Measurements from ENCODE around the gene TGM2.

The TGM2 gene

DNA sequence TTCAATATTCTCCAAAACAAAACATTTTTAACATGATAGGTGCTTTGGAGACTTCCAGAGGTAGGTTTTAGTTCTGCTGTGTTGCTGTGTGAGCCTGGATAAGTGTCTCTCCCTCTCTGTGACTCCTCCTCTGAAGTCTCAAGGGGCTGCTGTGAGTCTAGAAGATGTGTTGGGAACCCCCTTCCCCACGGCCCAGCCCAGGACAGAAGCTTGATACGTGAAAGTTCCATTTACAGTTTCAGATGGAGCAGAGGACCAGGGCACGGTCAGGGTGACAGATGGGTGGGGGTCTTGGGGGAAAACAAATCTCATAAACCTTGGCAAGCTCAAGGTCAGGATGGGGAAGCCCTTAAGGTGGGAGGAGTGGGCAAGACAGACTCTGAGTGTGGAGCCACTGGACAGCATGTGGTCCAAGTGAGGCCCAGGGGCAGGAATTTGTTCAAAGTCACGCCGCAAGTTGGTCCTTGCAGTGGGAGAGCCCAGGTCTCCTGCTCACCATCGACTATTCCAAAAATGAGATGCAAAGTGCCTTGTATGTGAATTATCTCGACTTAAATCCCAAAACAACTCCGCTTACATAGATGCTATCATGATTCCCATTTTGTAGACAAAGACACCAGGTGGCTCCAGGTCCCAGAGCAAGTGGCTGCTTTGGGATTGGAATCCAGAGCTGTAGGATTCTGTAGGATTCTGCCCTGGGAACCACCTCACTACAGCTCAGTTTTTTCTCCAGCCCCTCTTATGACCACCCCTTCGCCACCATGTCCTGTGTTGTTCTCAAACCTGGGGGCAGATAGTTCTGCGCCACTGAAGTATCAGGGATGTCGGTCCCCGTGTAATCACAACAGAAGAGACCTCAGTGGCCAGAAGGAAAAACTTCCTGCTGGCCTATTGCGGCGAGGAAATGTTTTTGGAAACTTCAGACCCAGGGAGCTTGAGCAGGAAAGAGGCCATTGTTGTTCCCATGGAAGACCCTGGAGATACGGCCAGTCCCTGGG is 1.9 kb downstream of the TGM2 start:
- no peak for DNase-seq (ENCODE audit: low read depth in 2 of 2, low spot score in 1 of 2)

DNA sequence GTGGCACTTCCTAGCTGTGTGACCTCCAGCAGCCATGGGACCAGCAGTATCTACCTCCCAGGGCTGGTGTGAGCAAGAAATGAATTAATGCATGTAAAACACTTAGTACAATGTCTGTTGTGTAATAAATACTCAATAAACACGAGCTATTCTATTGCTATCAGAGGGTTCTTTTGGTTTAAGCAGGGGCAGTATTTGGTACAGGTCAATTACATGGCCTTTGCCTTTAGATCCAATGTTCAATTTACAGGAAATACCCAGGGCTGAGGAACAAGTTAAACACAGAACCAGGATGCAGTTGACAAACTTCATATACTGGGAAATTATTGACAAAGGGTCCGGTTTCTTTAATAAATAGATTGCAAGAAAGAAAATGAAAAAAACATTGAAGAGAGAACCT is 2.9 kb downstream of the TGM2 start:
- no peak for DNase-seq (ENCODE audit: low read depth in 2 of 2, low spot score in 1 of 2)

DNA sequence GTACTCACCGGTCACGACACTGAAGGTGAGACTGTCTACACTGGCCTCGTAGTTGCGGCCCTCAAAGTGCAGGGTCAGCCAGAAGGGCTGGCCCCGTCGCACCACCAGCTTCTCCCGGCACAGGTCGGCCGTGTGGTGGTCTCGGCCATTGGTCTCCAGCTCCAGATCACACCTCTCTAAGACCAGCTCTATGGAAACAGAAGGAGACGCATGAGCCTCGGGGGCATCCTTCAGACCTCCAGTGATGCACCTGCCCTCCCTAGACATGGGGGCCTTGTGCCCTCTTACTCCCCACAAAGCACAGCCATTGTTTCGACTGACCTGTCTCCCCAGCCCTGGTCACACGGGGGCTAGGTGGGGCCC is 3.7 kb downstream of the TGM2 start:
- DNase-seq (ENCODE audit: low read depth in 2 of 2, low spot score in 1 of 2), result no peak

DNA sequence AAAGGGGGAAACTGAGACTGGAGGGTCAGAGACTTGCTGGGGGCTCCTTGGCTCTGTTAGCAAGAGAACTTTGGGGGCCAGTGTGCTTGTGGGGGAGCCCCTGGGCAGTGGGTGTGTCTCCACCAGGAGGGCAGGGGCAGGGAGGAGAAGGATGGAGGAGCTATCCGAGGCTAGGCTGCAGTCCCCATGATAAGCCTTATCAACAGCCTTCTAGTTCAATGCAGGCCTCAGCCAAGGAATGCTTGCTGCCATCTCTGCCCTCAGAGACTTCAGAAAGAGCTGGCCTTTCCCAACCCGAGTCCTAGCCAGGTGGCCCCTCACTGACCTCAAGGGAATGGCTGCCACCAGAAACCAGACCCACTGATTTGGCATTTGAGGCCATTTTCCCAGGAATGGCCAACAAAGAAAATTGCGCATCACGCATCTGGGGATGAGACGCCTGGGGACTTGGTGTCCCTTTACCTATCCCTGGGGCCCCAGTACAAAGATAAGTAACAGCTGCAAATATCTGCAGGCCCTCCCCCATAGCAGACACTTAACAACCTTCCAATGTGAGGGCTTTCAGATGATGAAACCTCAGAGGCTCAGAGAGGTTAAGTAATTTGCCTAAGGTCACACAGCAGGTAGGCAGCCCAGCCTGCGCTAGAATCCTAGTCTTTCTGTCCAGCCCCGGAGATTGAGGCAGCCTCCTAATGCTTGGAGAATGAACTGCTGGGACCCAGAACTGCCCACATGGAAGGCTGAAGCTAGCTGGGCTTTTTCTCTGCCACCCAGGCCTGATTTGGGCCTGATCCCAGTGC is 4.9 kb downstream of the TGM2 start:
- no peak for DNase-seq (ENCODE audit: low read depth in 2 of 2, low spot score in 1 of 2)

DNA sequence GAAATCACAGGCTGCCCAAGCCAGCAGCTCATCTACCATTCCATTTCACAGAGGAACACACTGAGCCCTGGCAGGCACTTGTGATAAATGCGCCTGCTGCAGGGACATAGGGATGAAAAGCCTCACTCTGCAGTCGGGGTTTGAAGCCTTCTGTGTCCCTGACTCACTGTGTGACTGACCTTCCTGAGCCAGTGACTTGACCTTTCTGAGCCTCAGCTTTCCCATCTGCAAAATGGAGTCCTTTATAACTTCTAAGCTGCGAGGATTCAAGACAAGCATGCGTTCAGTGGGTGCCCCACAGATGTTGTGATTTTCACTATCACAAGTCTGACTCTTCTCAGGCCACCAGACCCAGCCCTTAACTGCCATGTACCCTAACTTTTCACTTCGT is 5.5 kb downstream of the TGM2 start:
- DNase-seq (ENCODE audit: low read depth in 2 of 2, low spot score in 1 of 2), result no peak

DNA sequence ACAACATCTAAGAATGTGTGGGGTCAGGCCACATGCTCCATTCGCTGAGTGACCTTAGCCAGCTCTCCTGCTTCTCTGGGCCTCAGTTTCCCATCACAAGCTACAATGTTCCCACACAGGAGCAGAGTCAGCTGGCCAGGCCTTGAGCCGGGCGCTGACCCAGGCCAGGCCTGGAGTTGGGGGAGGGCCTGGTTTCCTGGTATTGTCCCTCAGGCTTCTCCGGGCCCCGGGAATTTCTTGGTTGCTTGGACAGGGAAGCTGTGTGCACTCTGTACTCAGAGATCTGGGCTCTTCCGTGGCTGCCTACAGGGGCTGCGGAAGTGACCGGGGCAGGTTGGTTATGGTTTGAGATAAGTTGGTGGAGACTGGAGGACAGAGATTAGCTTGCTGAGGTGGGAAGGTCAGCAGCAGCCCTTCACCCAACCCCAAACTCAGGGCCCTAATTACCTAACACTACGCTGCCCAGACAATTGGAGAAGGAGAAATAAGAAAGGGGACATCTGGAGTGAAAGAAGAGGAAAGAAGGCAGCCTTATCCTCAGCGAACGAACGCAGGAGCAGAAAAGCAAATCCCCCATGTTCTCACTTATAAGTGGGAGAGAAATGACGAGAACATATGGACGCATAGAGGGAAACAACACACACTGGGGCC is 6.2 kb downstream of the TGM2 start:
- no peak for DNase-seq (ENCODE audit: low read depth in 2 of 2, low spot score in 1 of 2)

DNA sequence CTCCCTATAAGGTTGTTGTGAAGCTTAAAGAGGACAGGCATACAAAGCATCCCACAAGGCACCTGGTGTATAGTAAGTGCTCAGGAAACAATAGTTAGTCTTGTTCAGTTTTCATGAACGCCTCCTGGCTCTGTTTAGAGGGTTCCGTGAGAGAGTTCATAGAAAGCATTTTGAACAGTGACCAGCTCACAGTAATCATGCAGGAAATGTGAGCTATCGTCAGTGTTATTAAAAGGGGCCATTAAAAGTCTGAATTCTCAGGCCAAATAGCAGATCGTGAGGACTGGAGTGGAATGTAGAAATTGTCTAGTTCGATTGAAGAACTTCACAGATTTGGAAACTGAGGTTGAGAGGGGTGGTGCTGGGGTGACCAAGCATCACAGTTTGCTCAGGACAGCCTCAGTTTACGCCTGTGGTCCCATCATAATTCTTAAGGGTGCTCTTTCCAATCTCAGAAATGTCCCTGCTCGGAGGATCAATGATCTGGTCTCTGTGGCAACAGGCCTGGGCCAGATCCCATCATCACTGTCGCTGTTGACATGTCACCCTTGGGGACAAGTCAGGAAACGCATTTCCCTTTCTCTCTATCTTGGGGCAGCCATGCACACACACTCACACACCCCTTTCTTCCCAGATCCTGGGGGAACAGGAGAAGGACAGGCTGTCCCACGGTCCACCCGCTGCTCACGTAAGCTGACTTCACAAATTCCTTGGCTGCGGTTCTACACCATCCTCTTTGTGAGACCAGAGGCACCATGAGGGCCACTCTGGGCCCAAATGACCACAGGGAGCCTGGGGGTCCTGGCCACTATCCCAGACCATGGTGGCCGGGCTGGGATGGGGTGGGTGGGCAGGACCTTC is 7.2 kb downstream of the TGM2 start:
- DNase-seq (ENCODE audit: low read depth in 2 of 2, low spot score in 1 of 2), result no peak

DNA sequence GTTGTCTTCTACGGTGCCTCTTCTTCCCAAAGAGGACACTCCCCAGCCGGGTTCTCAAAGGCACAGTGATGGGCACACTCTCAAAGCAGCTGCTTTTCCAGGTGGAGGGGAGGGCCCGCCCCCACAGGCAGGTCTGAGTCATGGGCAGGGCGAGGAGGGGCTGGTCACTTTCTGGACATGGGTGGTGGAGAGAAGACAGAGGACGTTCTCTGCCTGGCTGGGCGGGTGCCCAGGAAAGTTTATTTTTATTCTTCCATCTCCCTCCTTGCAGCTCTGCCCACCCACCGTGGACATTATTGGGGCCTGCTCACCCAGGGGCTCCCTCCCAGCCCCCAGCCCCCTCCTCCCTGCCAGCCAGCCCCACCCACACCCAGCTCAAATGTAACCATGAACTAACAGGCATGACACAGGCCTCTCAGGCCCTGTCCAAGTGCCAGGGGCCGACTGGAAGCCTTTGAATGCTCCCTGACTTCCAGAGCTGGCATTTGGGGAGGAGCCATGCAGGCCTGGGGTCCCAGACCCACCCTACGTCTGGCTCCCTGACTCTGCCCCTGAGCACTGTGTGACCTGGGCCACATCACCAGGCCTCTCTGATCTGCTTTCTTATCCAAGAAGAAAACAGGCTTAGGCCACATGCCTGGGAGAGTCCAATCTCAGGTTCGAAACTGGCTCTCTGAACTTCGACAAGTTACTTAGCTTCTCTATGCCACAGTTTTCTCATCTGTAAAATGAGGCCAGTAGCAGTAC is 8.0 kb downstream of the TGM2 start:
- no peak for DNase-seq (ENCODE audit: low read depth in 2 of 2, low spot score in 1 of 2)

DNA sequence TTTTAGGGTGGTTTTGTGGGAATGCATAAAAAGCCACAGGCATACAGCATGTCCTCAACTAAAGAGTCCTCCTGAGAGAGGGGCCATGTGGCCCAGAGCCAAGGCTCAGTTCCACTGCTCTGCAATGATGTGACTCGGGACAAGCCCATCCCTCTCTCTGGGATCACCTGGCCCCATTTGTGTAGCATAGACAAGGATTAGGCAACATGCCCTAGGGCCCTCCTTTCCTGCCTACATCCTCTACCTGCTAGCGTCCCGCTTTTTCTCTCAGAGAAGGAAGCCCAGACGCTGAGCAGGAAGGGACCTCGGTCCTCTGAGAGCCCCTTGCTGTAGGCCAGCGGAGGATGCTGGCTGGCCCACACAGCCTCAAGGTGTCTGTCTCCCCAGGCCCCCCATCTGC is 8.8 kb downstream of the TGM2 start:
- no peak for DNase-seq (ENCODE audit: low read depth in 2 of 2, low spot score in 1 of 2)

DNA sequence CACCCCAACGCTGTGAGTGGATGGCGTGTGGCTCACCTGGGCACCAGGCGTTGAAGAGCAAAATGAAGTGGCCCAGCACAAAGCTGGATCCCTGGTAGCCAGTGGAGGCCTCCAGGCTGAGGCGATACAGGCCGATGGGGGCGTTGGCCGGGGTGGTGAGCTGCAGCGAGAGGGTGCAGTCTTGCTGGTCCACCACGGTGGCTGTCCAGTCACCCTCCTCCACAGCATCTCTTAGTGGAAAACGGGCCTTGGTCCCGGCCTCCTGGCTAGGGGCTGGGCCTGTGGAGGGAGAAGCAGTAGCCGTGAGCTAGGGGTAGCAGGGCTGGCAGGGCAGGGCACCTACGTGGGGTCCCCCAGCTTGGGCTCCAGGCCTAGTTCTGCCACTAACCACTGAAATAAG is 9.3 kb downstream of the TGM2 start:
- no peak for DNase-seq (ENCODE audit: low read depth in 2 of 2, low spot score in 1 of 2)

DNA sequence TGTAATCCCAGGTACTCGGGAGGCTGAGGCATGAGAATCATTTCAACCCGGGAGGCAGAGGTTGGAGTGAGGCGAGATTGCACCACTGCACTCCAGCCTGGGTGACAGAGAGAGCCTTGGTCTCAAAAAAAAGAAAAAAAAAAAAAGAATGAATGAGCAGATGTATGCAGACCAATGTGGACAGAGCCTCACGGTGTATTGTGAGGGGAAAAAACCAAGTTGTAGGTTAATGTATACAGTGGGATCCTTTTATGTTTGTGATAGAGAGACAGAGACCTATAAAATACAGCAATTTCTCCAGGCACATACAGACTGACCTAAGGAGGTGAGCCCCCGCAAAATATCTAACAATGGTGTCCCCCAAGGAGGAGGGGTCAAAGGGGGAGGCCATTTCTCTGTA is 11.7 kb downstream of the TGM2 start:
- no peak for DNase-seq (ENCODE audit: low read depth in 2 of 2, low spot score in 1 of 2)

DNA sequence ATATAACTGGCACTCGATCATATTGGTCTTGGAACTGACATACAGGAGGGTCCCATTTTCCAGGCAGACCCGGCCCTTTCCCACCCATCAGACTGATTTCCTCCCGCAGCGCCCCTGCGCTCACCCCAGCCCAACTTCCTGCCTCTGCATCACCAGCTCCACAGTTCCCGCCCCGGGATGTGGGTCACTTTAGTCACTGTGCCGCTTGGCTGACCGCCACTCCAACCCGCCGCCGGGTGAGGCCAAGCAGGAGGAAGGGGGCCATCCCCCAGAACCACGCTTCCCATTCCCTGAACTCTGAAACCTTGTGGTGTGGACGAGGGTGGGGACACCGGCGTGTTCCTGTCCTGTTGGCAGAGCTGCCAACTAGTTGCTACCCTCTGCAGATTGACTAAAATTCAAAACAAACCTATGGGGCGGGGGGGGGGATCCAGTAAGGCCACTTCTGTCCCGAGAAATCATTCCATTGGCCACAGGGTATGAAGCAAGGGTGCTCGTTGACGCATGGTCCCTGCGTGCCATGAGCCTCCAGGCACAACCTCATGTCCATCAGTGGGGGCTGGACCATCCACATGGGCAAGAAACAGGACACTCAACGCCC is 12.3 kb downstream of the TGM2 start:
- no peak for DNase-seq (ENCODE audit: low read depth in 2 of 2, low spot score in 1 of 2)

DNA sequence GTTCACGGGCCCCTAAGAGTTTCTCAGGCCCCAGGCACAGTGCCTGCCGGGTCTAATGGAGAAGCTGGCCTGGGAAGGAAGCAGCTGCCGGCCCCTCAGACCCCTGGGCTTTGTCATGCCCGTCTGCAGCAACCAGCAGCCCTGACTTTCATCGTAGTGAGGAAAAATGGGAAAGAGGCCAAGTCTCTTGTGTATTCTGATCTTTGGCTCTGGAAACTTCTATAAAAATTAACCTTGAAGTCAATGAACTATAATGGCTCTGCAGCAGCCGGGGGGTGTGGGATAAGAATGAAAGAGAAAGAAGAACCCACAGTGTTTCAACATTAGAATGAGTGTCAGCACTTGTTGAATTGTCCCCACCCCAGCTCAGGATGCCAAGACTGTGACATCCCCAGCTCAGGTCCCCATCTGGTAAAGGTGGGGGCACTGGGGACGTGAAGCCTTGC is 12.9 kb downstream of the TGM2 start:
- DNase-seq (ENCODE audit: low read depth in 2 of 2, low spot score in 1 of 2), result no peak

DNA sequence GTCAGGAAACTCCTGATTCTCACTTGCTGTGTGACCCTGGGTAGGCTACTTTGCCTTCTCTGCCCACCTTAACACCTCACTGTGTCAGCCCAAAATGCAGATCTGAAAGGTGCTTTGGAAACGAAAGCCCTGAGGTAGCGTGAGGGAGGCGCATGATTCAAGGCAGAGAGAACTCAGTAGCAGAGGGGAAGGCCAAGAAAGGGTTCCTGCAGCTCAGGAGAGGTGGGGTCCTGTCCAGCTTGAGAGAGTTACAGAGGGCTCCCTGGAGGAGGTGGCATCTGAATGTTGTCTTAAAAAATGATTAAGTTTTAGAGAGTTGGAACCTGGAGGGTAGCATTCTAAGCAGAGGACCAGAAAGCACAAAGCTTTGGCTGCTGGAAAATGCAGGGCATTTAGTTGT is 13.6 kb downstream of the TGM2 start:
- DNase-seq (ENCODE audit: low read depth in 2 of 2, low spot score in 1 of 2), result no peak

DNA sequence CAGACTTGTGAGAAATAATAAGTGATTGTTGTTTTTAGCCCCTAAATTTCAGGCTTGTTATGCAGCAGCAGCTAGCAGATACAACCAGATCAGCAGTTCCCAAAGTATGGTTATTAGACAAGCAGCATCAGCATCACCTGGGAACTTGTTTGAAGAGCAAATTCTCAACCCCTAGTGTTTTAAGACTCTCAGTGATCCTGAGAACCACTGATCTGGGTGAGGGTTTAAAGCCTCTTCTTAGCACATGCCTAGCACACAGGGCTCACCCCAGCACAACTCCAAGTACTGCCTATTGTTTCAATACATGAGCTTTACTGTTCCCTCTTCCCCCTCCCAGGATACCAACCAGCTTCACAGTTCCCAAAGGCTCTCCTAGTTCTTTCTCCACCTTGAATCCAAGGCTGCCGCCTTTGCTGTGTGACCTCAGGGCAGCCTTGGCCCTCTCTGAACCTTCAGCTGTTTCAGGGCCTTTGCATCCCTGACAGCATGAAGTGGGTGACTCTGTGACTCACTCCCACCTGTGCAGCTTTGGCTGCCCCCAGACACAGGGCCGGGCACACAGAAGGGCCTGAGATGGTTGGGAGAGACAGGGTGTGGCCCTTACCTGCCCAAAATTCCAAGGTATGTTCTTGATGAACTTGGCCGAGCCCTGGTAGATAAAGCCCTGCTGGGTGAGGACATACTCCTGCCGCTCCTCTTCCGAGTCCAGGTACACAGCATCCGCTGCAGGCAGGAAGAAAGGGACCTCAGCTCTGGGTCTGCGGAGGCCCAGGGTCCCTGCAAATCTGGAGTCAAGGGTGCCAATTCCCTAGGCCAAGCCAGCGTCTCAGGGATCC is 14.5 kb downstream of the TGM2 start:
- DNase-seq (ENCODE audit: low read depth in 2 of 2, low spot score in 1 of 2), result no peak

DNA sequence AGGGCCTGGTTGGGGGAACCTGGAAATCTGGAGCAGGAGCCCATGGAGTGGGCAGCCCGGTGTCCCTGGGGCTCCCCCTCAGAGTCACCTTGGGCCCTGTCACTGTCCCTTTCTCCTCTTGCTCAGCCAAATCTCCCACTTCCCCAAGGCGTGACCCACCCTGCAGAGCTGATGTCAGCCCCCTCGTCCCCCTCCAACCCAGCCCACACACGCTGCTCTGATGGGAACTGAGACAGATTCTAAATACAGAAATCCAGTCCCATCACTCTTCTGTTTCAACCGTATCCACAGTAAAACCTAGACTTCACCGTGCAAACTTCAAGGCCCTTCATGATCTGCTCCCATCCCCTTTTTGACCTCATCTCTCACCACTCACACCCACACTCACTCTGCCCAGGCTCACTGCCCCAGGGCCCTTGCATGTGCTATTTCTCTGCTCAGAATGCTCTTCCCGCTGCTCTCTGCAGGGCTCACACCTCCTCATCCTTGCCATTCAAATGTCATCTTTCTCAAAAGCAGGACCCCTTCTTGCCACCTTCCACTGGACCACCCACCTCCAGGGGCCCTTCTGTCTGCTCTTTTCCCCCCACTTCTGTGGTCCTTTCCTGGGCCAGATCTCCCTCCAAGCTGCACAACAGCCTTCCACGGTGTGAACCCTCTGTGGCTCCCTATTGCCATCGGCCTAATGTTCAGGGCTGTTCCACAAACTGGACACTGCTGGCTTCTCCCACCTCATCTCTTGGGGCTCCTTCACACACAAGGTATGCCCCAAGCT is 16.6 kb downstream of the TGM2 start:
- no peak for DNase-seq (ENCODE audit: low read depth in 2 of 2, low spot score in 1 of 2)

DNA sequence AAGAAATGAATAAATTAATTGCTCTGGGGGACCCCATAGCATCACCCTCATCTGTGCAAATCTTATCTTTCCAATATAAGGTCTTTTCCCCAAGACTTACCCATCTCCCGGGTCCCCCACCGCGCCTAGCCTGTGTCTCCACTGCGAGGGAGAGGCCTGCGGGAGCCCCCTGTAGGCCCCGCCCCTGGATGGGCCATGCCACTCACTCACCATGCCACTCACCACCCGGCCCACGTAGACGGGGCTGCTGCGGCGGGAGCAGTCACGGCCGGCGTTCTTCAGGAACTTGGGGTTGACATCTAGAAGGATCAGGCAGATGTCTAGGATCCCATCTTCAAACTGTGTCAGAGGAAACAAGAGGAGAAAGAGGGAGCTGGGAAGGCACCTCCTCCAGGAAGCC is 17.3 kb downstream of the TGM2 start:
- no peak for DNase-seq (ENCODE audit: low read depth in 2 of 2, low spot score in 1 of 2)

DNA sequence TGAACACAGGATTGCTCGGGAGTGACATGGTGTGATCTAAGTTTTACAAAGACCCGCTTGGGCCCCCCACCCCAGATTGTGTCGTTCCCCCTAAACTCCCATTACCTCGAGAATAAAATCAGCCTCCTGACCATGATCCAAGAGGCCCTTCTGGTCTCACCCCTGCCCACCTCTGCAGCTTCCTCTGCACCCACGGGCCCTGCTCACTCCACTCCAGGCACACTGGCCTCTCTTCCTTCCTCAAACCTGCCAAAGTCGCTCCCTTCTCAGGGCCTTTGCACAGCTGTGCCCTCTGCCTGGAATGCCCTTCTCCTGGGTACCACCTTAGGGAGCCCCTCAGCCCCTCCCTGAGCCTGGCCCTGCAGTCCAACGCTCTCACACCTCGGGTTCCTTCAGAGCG is 17.9 kb downstream of the TGM2 start:
- no peak for DNase-seq (ENCODE audit: low read depth in 2 of 2, low spot score in 1 of 2)

Measured in stimulated activated CD8-positive, alpha-beta memory T cell treated with anti-CD3 and anti-CD28 coated beads, Interleukin-4, amount 100 ng/mL, for 4 hours (primary cell).